ENCODE data around the gene GADD45A.

GADD45A gene

DNA sequence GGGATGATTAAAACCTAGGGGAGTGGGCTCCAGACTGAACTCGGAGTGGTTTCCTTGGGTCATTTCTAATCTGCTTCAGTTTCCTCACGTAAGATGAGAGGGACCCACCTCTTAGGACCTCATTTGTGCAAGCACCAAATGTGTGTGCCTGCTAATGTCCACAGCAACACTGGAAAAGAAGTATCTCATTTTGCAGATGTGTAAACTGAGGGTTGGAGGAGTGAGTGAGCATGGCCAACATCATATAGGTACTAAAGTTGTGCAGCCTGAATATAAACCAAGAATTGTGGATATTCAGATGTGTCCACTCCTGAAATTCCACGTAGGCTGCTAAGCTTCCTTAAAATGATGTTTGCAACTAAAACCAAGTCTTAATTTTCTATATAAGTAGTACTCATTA lies 51.7 kb downstream of the GADD45A start:
- Histone ChIP-seq H3K9me3 (ENCODE audit: control insufficient read depth, low read depth, low read length) (no peaks in the 10 kb centered on the region), H3K36me3 (ENCODE audit: control insufficient read depth, low read depth, low read length) (no peaks in the 10 kb centered on the region), H3K27me3 (ENCODE audit: control insufficient read depth, insufficient read depth, low read length) (no peaks in the 10 kb centered on the region), H3K4me1 (ENCODE audit: control insufficient read depth, low read depth, low read length) (peaks cover 7% of the 10 kb centered on the region), H3K9ac (ENCODE audit: low read length) (no peak overlapping the region), H3K4me3 (ENCODE audit: low read length) (no peak overlapping the region), H3K27ac (ENCODE audit: low read length) (no peak overlapping the region)

DNA sequence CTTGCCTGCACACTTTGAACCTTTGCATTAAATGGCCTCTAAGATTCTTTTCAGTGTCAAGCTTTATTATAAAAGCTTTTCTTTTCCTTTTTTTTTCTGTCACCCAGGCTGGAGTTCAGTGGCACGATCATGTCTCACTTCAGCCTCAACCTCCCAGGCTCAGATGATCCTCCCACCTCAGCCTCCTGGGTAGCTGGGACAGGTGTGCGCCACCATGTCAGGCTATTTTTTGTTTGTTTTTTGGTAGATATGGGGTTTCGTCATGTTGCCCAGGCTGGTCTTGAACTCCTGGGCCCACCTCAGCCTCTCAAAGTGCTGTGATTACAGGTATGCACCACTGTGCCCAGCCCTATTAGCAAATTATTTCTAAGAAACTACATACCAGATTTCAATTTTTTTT lies 52.9 kb downstream of the GADD45A start:
- Histone ChIP-seq H3K36me3 (ENCODE audit: control insufficient read depth, low read depth, low read length) (no peaks in the 10 kb centered on the region), H3K4me1 (ENCODE audit: control insufficient read depth, low read depth, low read length) (peaks cover 8% of the 10 kb centered on the region), H3K9me3 (ENCODE audit: control insufficient read depth, low read depth, low read length) (no peaks in the 10 kb centered on the region), H3K27me3 (ENCODE audit: control insufficient read depth, insufficient read depth, low read length) (no peaks in the 10 kb centered on the region), H3K27ac (ENCODE audit: low read length) (no peak overlapping the region), H3K9ac (ENCODE audit: low read length) (no peak overlapping the region), H3K4me3 (ENCODE audit: low read length) (no peak overlapping the region)
